K562 (cell line): ENCODE data around the gene GBF1. TPM values are rescaled to one million over a fixed set of nuclear protein-coding genes. Genes with fewer than 3 reads are reported as not detected.

ENCODE experiments used
- CHD4 ChIP-seq: fragments of 200-600 bp; sonication (generic); IDR thresholded peaks from 3 replicates; pipeline ENCODE4 v1.6.1; 2012; ENCODE audit warnings: low read depth, mild to moderate bottlenecking, mixed read lengths, low read length, inconsistent platforms; ENCODE audit not compliant: insufficient read depth, insufficient replicate concordance, poor library complexity, severe bottlenecking
- E2F1 ChIP-seq: sonication (generic); formaldehyde crosslinking; IDR thresholded peaks from 2 replicates; pipeline ENCODE4 v1.8.1; 2023; ENCODE audit warnings: mild to moderate bottlenecking, missing genetic modification reagents, moderate library complexity
- E2F6 ChIP-seq, 2 experiments: IDR thresholded peaks; 2 replicates each; pipeline ENCODE4 v1.6.1; 2011; ENCODE audit warnings: borderline replicate concordance in 1 of 2, control low read depth in 1 of 2, low read depth in 1 of 2, low read length in 1 of 2, mild to moderate bottlenecking in 1 of 2, mixed read lengths in 1 of 2, moderate library complexity in 1 of 2; ENCODE audit not compliant: insufficient read depth in 1 of 2, insufficient read length in 1 of 2, poor library complexity in 1 of 2, severe bottlenecking in 1 of 2; ENCODE audit errors: extremely low read depth in 1 of 2
- ESRRA ChIP-seq: fragments of 450-650 bp; IDR thresholded peaks from 2 replicates; pipeline ENCODE4 v1.6.1; 2014; ENCODE audit warnings: low read depth, mild to moderate bottlenecking, moderate library complexity, borderline replicate concordance
- GABPB1 ChIP-seq: sonication (generic); formaldehyde crosslinking; IDR thresholded peaks from 2 replicates; pipeline ENCODE4 v1.8.0; 2022; ENCODE audit warnings: mild to moderate bottlenecking, missing genetic modification reagents
- HINFP ChIP-seq: fragments of 450-650 bp; conservative IDR thresholded peaks from 2 replicates; pipeline ENCODE4 v1.6.1; 2016; ENCODE audit warnings: missing genetic modification characterization, low read depth, mild to moderate bottlenecking, control low read depth, missing compliant biosample characterization
- JUND ChIP-seq, 2 experiments: IDR thresholded peaks; 2 replicates in 1 of 2; 3 replicates in 1 of 2; pipeline ENCODE4 v1.6.1; 2011; ENCODE audit warnings: borderline replicate concordance in 2 of 2, low read depth in 2 of 2, low read length in 2 of 2, improper control_type of control experiment in 1 of 2, missing biosample characterization in 1 of 2, missing genetic modification characterization in 1 of 2, missing genetic modification reagents in 1 of 2
- KAT2B ChIP-seq: IDR thresholded peaks from one replicate; pipeline ENCODE4 v1.6.1; 2012; ENCODE audit warnings: low read depth, mild to moderate bottlenecking, control low read depth, inconsistent platforms, low read length, moderate library complexity
- SMAD4 ChIP-seq: fragments of 250-450 bp; sonication (Bioruptor Pico); conservative IDR thresholded peaks from 2 replicates; pipeline ENCODE4 v1.8.0; 2021; ENCODE audit warnings: inconsistent platforms, mild to moderate bottlenecking, moderate library complexity
- SMARCC2 ChIP-seq: fragments of 450-650 bp; IDR thresholded peaks from 2 replicates; pipeline ENCODE4 v1.6.1; 2017; ENCODE audit warnings: antibody characterized with exemption, moderate library complexity, mild to moderate bottlenecking, low read depth
- TCF3 ChIP-seq: sonication (generic); formaldehyde crosslinking; IDR thresholded peaks from 2 replicates; pipeline ENCODE4 v1.4.0; 2020; ENCODE audit warnings: mild to moderate bottlenecking, missing genetic modification reagents
- THAP7 ChIP-seq: fragments of 250-450 bp; sonication (Bioruptor Pico); IDR thresholded peaks from 2 replicates; pipeline ENCODE4 v1.5.0; 2021
- TSC22D4 ChIP-seq: fragments of 450-650 bp; IDR thresholded peaks from 2 replicates; pipeline ENCODE4 v1.6.1; 2016; ENCODE audit warnings: missing genetic modification characterization, missing biosample characterization, control low read depth
- ZNF146 ChIP-seq: IDR thresholded peaks from one replicate; pipeline ENCODE4 v1.6.1; 2018; ENCODE audit warnings: missing compliant biosample characterization; ENCODE audit not compliant: unreplicated experiment
- ZNF639 ChIP-seq, 2 experiments: fragments of 200-800 bp in 1 of 2; sonication (Bioruptor generic) in 1 of 2; sonication (generic) in 1 of 2; formaldehyde crosslinking in 1 of 2; IDR thresholded peaks in 1 of 2; conservative IDR thresholded peaks in 1 of 2; 2 replicates each; pipeline versions ENCODE4 v1.5.0 to v1.6.1; 2016 to 2020; ENCODE audit warnings: missing compliant biosample characterization in 1 of 2, missing genetic modification characterization in 1 of 2, missing genetic modification reagents in 1 of 2
- ZNF830 ChIP-seq: fragments of 250-450 bp; sonication (Bioruptor Pico); IDR thresholded peaks from 2 replicates; pipeline ENCODE4 v1.5.0; 2021; ENCODE audit warnings: mild to moderate bottlenecking
- polyA plus RNA-seq, 8 experiments: library from polyadenylated mRNA; depleted of rRNA in 4 of 8; stranded (reverse) in 5 of 8; unstranded in 3 of 8; fragments of >200 nt; fragmentation: Nextera tagmentation in 2 of 8; fragmentation: Illumina TruSeq in 1 of 8; extraction: Ambion mirVana in 2 of 8; extraction: Trizol in 1 of 8; gene quantifications; 2 replicates each; pipeline versions ENCODE4 v1.2.1 to v1.2.3, GENCODE V29; 2011 to 2014; ENCODE audit warnings: inconsistent platforms in 1 of 8, missing spikeins in 1 of 8
- total RNA-seq, 7 experiments: library from RNA; depleted of rRNA in 6 of 7; stranded (reverse); fragments of >200 nt in 6 of 7; fragmentation: Illumina TruSeq in 2 of 7; extraction: Trizol in 2 of 7; gene quantifications; 2 replicates each; pipeline versions ENCODE4 v1.2.1 to v1.2.3, GENCODE V29; 2011 to 2021; ENCODE audit warnings: low replicate concordance in 1 of 7

The GBF1 gene
- total and polyA plus RNA-seq, 9 of the 15 experiments (the other 6 are each of a cell fraction or from before 2014, with no cell fraction given) = 0.69 to 28.0 (median 10.3) TPM

GRCh38 chr10:102231357-102232318 lies 13.7 kb upstream of the GBF1 start (continued):
- TF ChIP-seq GABPB1 (CRISPR knock-in tag) (0 out of 2 replicates have a peak, but pooled peaks have one; percentile 22), E2F1 (CRISPR knock-in tag) (no peak), ZNF146 (no peak), ZNF830 (CRISPR knock-in tag) (no peak), THAP7 (no peak), SMARCC2 (no peak), CHD4 (no peak), KAT2B (no peak), JUND (IDR thresholded peaks at IDR 0.05; ENCODE audit: borderline replicate concordance, low read depth, low read length) (no peak), JUND (tag; IDR thresholded peaks at IDR 0.05; ENCODE audit: borderline replicate concordance, low read depth, low read length) (no peak), TCF3 (CRISPR knock-in tag) (no peak), TSC22D4 (tag) (no peak), ZNF639 (CRISPR knock-in tag; conservative IDR thresholded peaks at IDR 0.05 in 1 of 2, IDR thresholded peaks at IDR 0.05 in 1 of 2) (no peak), E2F6 (IDR thresholded peaks at IDR 0.05; ENCODE audit: borderline replicate concordance in 1 of 2, extremely low read depth in 1 of 2, insufficient read depth in 1 of 2, insufficient read length in 1 of 2, low read depth in 1 of 2, low read length in 1 of 2, poor library complexity in 1 of 2, severe bottlenecking in 1 of 2) (peak in 1 of 2 experiments; percentile 18), SMAD4 (CRISPR knock-in tag) (0 out of 2 replicates have a peak, but pooled peaks have one; percentile 12), ESRRA (no peak), HINFP (tag) (no peak)
